CD4-positive, alpha-beta T cell treated with Interleukin-17A for 1 hour (primary cell): ENCODE results near the gene NMRK1.
A peak's percentile ranks its signal among the peaks of the same experiment; 100 is the strongest.

ENCODE experiments used
- DNase-seq: peaks from one replicate; pipeline ENCODE4 v3.0.0-alpha.2; 2020

NMRK1 gene

DNA sequence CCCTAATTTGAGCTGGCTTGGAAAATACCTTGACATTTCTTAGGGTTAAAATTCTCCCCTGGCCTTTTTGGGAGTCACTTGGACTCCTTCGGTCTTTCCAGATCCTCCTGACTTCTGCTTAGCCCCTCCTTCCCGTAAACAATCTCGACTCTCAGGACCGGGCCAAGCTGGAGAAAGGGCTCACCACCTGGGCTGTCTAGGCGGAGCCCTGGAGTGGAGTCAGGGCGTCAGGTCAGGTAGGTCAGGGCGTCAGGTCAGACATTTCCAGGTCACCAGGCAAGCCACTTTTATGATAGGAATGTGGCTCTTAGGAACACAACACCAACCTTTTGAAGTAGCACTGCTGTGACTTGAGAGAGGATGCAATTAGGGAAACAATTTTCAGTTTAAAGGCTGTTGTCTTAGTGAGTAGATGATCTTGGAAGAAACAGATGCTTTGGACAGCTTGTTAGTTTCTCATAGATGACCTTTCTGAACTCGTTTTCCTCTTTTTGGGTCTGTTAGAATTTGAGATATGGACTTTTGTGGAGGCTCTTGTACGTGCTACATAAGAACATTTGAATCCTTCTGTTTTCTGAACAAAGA lies 13.1 kb upstream of the NMRK1 start:
- DNase-seq, result no peak

DNA sequence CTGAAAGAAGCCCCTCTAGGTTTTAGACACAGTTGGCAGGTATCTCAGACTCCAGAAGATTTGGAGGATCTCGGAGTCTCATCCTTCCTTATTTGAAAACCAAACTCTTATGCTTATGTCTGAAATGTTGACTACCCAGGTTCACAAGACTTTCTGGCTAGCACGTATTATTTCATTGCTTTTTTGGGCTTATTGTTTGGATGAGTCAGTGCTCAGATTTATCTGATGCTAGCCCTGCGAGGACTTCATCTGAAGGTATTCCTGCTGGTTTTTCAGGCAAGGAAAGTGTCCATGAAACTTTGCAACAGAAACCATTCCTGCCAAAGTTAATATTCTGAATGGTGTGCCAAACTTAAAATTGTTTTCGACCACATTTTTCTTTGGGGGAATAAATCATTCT lies 8.8 kb upstream of the NMRK1 start:
- no peak for DNase-seq

DNA sequence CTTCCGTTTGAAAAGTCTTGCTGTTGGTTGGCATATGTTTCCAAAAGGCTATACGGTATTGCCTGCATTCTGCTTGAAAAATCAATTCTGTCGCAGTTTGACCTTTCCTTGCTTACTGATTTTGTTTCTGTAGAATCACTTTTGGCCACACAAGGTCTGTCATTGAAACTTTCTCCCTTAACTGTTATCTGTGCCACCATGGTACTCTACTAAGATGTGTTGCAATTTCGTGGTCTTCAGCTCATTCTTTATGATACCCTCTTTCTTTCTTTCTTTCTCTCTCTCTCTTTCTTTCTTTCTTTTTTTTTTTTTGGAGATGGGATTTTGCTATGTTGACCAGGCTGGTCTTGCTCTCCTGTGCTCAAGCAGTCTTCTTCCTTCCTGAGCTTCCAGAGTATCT lies 4.8 kb upstream of the NMRK1 start:
- no peak for DNase-seq

DNA sequence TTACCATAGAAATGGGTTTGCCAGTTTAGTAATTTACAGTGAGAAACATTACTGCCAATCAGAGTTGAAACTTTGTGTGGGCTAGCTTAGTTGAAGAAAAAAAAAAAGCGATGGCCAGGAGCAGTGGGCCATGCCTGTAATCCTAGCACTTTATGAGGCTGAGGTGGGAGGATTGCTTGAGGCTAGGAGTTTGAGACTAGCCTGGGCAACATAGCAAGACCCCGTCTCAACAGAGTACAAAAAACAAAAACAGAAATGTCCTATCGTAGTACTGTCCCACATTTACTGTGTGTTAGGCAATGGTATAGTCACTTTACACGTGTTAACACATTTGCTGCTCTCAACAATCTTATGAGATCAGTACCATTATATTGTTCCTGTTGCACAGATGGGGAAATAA lies 2.6 kb upstream of the NMRK1 start:
- no peak for DNase-seq

DNA sequence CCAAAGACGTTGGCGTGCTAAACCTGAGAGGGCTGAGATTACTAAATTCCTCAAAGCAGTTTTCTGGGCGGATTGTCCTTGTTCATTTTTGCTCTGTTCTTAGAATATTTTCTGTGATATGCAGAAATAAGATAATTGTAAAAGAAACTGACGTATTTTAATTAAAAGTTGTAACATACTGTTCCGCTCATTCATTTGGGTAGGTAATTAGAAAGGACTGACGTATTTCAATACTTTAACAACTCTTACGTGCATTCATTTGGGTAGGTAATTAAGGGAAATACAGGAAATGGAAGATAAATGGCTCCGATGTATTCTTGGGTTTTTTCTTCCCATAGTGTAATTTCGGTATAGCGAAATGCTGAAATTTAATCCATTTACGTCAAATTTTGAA lies 1.4 kb upstream of the NMRK1 start:
- DNase-seq, result no peak

DNA sequence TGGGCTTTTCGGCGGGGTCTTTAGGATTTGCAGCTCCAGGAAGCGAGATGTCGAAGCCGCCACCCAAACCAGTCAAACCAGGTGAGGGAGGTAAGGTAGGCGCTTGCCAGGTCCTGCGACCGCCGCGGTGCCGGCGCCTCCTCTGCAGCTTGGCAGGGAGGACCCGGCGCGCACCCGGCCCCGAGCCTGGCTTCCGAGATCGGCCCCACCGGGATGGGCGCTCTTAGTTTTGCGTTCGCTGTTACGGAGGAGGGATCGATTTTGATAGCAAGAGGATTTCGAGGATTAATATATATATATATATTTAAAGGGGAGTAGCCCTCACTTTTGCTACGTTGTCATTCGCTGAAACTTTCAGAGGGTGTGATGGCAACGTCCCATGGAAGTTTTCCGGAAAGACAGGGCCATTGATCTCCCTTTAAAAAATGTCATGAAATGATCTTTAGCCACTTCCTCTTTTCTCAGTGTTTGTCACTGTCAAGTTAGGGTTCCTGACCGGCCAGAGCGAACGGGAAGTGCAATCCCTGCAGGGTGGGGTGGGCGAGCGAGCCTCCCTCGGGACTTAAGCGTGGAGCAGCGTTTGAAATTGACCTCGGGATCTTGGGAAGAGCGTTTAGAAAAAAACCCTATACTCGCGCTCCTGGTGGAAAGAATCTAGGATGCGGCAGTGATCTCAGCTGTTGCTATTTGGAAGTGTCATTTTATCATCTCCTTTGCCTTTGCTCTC lies 854 bp upstream of the NMRK1 start:
- no peak for DNase-seq

DNA sequence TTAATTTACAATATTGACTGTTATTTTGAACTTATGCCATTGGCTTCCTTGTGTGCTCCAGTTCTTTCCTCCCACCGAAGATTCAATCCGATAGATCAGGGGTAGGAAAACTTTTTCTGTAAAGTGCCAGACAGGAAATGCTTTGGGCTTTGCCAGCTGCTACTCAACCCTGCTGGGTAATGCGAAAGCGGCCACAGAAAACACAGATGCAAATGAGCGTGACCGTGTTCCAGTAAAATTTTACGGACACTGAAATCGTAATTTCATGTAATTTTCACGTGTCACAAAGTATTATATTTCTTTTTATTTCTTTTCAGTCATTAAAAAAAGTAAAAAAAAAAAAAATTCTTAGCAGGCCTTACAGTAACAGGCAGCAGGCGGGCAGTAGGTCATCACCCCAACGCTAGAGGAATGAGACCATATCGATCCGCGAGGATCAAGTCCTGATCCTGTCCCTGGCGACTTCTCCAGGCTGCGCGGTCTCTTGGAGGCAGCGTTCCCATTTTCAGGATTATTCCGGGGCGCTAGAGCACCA lies 599 bp downstream of the NMRK1 start:
- peak; percentile 54 for DNase-seq

DNA sequence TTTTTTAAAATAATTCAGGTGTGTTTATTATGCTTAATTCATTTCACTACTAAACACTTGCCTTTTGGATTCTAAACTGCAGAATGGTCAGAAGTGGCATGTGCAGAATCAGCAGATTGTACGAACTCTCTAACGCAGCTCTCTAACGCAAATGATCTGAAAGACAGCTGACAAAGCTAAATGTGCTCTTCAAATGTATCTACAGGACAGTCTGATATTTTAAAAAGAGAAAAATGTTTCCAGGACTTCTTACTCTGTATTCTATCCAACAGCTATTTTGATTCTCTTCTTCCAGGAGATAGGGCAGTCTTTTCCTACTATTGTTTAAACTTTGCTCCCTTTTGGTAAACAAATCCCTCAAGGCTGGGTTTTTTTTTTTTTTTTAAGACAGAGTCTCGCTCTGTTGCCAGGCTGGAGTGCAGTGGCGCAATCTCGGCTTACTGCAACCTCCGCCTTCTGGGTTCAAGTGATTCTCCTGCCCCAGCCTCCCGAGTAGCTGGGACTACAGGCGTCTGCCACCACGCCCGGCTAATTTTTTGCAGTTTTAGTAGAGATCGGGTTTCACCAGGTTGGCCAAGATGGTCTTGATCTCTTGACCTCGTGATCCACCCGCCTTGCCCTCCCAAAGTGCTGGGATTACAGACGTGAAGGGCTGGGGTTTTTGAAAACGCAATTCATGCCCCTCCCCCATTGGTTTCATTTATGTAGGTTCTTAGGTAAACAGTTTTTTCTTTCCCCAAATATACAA lies 1.2 kb downstream of the NMRK1 start:
- no peak for DNase-seq

DNA sequence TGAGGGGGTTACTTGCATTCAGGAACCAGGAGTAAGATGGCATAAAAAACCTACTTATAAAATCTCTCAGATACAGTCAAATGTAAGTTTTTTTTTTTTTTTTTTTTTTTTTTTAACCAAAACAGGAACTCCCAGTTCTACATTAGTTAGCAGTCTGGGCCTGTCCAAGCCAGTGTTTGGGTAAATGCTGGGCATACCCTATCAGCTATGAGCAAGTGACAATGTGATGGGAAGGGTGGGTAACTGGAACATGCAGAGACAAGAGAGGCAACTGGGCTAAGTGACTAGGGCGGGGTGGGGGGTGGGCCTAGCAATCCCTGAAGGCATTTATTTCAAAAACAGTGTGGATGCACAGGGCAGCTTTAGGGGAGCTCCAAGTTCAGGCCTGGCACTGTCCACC lies 2.3 kb downstream of the NMRK1 start:
- DNase-seq, result no peak

DNA sequence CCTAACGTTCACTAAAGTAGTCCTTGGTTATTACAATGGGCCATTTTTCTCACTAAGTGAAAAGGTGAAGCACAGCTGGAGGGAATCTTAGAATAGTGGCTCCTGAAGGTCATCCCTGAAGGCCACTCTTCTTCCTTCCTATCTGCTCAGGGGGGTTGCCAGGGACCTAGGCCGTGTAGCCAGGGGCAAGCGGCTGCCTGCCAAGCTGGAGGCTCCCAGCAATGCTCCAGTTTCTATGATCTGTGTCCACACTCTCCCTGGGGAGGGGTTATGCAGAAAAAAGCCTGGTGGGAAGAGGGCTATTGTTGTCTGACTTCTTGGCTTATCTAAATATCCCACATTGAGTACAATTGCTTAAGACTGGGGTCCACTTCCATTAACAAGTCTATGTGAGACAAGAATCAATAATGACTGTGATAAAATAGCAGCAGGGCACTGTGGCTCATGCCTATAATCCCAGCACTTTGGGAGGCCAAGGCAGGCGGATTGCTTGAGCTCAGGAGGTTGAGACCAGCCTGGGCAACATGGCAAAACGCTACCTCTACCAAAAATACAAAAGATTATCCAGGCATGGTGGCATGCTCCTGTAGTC lies 3.8 kb downstream of the NMRK1 start:
- no peak for DNase-seq

DNA sequence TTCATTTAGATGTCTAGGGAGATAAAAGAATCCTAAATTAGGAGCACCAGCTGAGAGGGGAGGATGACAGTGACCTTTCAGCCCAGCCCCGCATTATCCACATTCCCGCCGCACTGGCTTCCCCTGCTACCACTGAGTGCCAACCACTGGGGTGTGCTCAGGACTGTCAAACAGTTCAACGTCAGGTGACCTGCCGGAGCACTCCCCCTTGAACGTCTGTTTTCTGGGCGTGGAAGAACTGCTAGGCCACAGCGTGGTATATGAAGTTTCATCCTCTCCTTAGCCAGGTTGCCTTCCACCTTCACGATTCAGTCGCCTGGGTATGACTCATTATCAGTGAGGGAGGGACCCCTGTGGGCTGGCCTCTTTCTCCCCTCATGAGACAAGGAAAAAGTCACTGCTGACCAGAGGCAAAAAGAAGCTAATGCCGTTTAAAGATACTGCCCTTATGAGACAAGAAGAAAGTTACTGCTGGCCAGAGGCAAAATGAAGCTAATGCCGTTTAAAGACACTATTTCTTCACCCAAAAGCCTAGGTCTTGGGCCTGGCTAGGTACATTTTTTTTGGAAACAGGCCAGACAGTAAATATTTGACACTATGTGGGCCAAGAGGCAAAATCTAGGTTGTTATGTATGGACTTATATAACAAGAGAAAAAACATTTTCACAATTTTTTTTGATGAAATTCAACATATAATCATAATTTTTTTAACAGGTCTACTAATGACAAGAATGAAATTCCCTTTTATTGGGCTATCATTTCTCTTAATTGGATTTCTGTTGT lies 4.6 kb downstream of the NMRK1 start:
- DNase-seq, result peak; percentile 64

DNA sequence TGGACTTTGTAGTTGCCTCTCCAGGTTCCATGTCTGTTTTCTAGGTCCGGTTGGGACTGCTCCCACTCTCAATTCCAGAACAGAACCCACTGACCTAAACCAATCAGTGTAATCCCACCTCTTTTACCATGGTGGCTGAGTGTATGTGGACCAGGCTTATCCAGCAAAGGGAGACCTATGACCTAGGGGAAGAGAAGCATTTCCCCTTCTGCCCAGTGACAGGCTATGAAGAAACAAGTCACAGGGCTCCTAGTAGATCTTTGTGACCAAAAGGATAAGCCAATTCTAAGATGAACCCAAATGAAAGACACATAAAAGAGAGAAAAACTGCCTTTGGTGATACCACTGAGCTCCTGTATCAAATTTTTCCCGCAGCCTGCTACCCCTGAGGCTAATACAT lies 6.3 kb downstream of the NMRK1 start:
- DNase-seq, result no peak

DNA sequence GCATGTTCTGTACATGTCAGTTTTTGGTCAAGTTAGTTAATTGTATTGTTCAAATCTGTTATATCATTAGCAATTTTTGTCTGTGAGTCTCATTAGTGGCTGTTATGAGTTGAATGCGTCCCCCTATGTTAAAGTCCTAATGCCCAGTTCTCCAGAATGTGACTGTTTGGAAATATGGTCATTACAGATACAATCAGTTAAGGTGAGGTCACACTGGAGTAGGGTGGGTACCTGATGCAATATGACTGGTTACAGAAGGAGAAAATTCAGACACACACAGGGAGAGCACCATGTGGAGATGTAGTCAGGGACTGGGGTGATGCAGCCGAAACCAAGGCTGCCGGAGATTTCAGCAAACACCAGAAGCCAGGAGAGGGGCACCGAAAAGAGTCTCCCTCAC lies 15.1 kb downstream of the NMRK1 start:
- no peak for DNase-seq

DNA sequence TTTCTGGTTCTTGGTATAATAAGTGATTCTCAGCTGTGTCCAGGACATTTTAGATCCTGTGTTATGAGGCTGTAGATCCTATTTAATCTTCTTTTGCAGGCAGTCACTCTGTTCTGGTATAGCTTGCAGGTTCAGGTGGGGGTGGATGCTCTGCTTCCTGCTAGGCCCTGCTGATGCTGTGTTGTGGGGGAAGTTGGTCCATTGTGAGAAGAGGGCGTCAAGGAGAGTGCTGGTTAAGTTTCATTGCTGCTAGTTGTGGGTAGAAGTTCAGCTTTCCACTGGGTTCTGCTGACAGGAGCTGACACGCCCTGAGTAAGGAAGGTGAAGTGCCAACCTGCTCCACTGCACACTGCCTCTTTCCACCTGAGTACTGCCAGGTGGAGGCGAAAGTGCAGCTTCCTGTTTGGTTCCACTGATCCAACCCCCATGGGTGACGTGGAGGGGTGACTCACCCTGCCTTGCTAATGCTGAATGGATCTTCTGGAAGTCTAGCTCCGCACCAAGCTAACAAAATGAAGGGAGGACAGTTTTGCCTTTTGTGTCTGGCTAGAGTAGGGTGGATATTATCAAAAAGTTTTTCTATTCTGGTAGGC lies 16.3 kb downstream of the NMRK1 start:
- peak; percentile 59 for DNase-seq

DNA sequence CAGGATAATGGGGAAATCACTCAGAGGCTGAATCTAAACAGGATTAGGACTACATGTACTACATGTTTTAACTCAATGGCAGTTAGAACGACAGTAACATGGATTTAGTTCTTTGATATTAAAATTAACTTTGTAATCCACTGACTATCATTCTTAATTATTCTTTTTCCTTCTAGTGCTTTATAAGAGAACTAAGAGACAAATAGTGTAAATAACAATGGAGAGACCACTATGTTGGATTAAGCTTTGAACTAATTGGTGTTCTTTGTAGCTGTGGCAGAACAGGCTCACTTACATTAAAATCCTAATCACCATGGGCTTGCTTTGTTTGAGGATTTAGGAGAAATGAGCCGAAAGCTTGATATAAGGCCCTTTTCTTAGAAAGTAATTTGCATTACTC lies 18.8 kb downstream of the NMRK1 start:
- no peak for DNase-seq

DNA sequence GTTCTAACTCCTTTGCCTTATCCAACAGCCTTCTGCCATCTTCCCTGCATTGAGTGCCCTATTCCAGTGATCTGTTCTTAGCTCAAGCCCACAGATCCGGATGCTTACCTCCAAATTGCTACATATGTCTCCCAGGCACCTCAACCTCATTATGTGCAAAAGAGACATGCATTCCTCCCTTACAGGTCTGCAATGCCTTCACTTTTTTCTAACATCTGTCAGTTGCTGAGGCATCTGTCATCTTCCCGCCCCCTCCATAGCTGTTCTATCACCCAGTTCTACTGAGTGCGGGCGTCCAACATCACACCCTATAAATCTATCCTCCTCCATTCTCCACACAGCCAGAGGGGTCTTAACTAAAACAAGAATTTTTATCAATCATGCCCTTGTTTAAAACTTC lies 20.1 kb downstream of the NMRK1 start:
- DNase-seq, result no peak

DNA sequence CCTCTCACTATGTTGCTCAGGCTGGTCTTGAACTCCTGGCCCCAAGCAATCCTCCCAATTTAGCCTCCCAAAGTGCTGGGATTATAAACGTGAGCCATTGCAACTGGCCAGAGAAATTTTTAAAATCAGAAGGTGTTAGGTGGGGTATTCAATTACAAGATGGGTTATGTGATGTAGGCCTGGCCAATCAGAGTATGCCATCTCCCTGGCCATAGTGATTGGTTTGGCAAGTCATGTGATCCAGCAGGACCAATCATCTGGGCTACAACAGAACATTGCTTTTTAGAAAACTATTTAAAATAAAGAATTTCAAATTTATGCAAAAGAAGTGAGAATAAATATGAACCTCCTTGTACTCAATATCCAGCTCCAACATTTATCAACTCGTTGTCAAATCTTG lies 22.4 kb downstream of the NMRK1 start:
- no peak for DNase-seq

DNA sequence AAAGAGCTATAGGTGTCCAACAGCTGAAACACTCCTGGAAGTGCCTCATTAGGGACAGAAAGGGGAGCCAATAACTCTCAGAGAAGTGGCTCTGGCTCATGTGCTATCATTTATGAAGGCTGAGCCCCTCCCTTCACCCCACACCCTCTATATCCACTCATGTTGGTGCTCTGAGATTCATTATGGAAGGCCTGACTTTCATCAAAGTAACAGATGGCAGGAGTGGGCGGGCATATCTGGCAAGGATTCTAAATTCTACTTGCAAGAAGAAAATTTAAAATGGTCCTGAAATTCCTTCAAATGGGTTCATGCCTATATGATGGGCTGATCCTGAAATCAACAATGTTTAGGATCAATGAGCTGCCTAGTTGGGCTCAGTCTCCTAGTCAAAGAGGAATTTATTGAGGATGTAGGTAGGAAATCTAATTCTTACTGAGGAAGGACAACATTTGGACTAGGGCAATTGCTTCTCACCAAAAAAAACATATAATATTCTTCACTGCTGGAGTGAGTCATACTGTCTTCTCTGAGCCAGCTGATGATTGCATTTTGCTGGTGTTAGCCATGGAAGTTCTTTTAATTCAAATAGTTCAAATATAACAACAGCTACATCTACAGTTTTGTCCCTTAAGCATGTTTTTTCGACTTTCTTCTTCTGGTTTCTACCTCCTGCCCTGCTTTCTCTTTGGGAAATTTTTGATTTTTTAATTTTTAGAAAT lies 23.5 kb downstream of the NMRK1 start:
- no peak for DNase-seq

DNA sequence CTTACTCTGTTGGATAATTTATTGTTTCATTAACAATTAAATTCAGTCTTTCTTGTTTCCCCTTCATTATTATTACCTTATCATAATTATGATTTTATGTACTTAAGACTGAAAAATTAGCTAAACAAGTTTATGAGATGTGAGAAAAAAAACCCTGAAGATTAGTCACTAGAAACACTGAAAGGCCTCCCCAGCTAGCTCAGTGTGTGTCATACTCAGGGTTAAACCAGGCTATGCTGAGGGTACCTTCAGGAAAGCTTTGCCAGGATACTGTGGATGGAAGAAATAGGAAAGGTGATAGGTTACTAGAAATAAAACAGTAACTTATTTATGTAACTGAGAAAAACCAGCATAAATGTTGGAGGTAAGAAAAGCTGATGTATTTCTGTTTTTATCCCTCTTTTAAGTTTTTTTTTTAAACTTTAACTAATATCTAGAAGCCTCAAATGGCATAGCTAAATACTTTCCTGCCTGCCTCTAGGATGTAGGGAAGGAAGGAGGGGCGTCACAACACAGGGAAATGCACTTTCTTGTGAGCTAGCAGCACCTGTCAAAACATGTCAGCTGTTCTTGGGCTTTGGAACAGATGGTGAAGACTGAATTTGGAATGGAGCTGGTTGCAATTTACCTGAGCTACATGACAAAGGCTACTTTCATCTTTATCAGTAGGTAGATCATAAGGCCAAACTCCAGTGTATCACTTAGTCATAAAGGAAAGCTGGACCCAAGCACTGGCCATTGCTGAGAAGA lies 24.2 kb downstream of the NMRK1 start:
- DNase-seq, result no peak

DNA sequence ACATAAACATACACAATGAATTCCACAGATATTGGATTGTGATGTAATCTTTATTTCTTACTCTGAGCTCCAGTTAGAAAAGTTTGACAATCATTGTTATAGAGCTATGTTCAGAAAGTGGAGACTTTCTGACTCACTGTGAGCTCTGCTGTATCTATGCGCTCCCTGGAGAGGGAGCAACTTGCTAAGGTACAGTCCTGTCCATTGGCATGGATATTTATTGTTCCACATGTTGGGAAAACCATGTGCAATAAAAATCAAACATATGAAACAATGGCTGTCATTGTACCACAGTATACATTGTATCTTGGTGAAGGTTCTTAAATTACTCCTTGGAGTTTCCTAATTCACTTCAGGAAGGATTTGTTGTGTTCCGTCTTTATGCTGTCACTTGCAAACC lies 26.8 kb downstream of the NMRK1 start:
- no peak for DNase-seq

DNA sequence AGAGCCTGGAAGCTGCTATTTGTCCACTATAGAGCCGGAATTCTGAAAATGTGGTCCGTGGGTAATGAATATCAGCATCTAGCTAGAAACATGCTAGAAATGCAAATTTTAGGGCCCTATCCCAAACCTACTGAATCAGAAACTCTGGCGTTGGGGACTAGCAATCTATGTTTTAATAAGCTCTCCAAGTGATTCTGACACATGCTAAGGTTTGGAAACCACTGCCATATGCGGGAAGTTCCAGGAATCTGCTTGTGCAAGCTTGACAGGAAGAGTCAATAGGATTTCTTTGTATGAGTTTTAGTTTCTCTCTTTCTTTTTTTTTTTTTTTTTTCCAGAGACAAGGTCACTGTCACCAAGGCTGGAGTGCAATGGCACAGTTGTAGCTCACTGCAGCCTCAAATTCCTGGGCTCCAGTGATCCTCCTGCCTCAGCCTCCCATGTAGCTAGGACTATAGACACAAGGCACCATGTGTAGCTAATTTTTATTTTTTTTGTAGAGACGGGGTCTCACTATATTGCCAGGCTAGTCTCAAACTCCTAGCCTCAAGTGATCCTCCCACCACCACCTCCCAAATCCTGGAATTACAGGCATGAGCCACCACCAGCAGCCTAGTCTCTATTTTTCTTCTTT lies 33.5 kb downstream of the NMRK1 start:
- no peak for DNase-seq
